ENCODE measurements around the gene REEP1. TPM values are rescaled to one million over a fixed set of nuclear protein-coding genes. Genes with fewer than 3 reads are reported as not detected.
A peak's percentile ranks its signal among the peaks of the same experiment; 100 is the strongest.

REEP1 gene
- total and polyA plus RNA-seq, 2 donors, result 0.38 to 1.3 TPM

- Histone ChIP-seq H3K4me1 (ENCODE audit: control insufficient read depth in 2 of 2, insufficient read depth in 2 of 2, low read length in 2 of 2) (no peaks in the 10 kb centered on the region), H3K9me3 (ENCODE audit: control insufficient read depth in 2 of 2, insufficient read depth in 1 of 2, low read length in 1 of 2) (no peaks in the 10 kb centered on the region)
- WGBS, result 96% methylated on average over 3 of the region's 3 CpGs
These were observed 33.0 kb downstream of the REEP1 start for GRCh38 chr2:86304416-86304815.

DNA sequence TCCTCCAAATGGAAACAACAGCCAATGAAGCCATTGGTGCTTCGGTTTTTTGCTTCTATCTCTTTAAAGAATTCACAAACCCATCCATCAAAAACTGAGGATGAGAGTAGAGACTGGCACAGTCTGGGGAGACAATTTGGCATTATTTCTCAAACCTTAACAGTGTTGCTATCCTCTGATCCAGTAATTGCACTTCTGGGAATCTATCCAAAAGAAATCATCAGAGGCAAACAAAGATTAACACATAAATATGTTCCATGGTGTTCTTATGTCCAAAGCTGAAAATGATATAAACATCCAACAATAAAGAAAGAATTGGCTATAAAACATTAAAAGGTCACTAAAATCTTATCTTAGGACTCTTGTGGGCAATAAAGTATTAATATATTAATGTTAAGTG, 35.1 kb downstream of the REEP1 start:
- H3K4me1 ChIP-seq (ENCODE audit: control insufficient read depth in 2 of 2, insufficient read depth in 2 of 2, low read length in 2 of 2), result no peaks in the 10 kb centered on the region
- no peaks in the 10 kb centered on the region for H3K9me3 ChIP-seq (ENCODE audit: control insufficient read depth in 2 of 2, insufficient read depth in 1 of 2, low read length in 1 of 2)
- no peak for DNase-seq (ENCODE audit: low read depth in 6 of 9, low spot score in 9 of 9)
- H3K4me3 ChIP-seq (ENCODE audit: low read length in 2 of 2), result no peak overlapping the region
- 90% methylated on average over 1 of the region's 1 CpG for WGBS
- H3K27ac ChIP-seq (ENCODE audit: low read depth in 1 of 2, low read length in 1 of 2), result no peak overlapping the region
- H3K36me3 ChIP-seq (ENCODE audit: control insufficient read depth in 2 of 2, insufficient read depth in 2 of 2, low read length in 1 of 2), result no peaks in the 10 kb centered on the region
- H3K27me3 ChIP-seq (ENCODE audit: control insufficient read depth in 2 of 2, insufficient read depth in 1 of 2, low read length in 1 of 2), result peaks cover 0 to 44% of the 10 kb centered on the region in 2 donors

More at GRCh38 chr2:86304416-86304815, 33.0 kb downstream of the REEP1 start:
- Histone ChIP-seq H3K27me3 (ENCODE audit: control insufficient read depth in 2 of 2, insufficient read depth in 1 of 2, low read length in 1 of 2) (peaks cover 0 to 34% of the 10 kb centered on the region in 2 donors), H3K27ac (ENCODE audit: low read depth in 1 of 2, low read length in 1 of 2) (no peak overlapping the region), H3K4me3 (ENCODE audit: low read length in 2 of 2) (no peak overlapping the region), H3K36me3 (ENCODE audit: control insufficient read depth in 2 of 2, insufficient read depth in 2 of 2, low read length in 1 of 2) (no peaks in the 10 kb centered on the region)
- DNase-seq (ENCODE audit: low read depth in 6 of 9, low spot score in 9 of 9), result no peak

DNA sequence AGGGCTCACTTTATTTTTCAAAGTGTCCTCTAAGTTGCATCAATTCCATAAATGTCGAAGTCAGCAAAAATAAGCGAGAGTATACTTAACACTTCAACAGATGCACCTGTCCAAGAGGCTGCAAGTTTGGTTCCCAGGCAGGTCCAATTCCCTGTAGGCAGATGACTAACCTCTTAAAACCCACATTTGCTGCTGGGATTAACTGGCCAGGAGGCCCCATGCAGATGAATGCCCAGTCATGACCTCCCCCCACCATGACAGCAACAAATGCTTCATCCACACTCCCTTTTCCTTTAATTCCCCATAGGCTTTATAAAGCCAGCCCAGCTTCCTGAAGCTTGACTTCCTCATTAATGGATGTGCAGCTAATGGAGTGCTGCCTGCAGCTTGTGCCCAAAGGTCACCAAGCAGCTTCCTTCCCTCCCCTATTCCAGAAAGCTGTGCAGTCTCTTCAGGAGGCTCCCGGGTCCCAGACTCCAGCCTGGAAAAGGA, 35.7 kb downstream of the REEP1 start:
- Histone ChIP-seq H3K4me1 (ENCODE audit: control insufficient read depth in 2 of 2, insufficient read depth in 2 of 2, low read length in 2 of 2) (no peaks in the 10 kb centered on the region), H3K9me3 (ENCODE audit: control insufficient read depth in 2 of 2, insufficient read depth in 1 of 2, low read length in 1 of 2) (no peaks in the 10 kb centered on the region), H3K27me3 (ENCODE audit: control insufficient read depth in 2 of 2, insufficient read depth in 1 of 2, low read length in 1 of 2) (peaks cover 0 to 44% of the 10 kb centered on the region in 2 donors), H3K36me3 (ENCODE audit: control insufficient read depth in 2 of 2, insufficient read depth in 2 of 2, low read length in 1 of 2) (no peaks in the 10 kb centered on the region), H3K27ac (ENCODE audit: low read depth in 1 of 2, low read length in 1 of 2) (no peak overlapping the region), H3K4me3 (ENCODE audit: low read length in 2 of 2) (no peak overlapping the region)
- DNase-seq (ENCODE audit: low read depth in 6 of 9, low spot score in 9 of 9), result no peak
- WGBS, result 79% methylated on average over 3 of the region's 3 CpGs

GRCh38 chr2:86301009-86301408, 36.4 kb downstream of the REEP1 start:
- H3K9me3 ChIP-seq (ENCODE audit: control insufficient read depth in 2 of 2, insufficient read depth in 1 of 2, low read length in 1 of 2), result no peaks in the 10 kb centered on the region
- H3K27ac ChIP-seq (ENCODE audit: low read depth in 1 of 2, low read length in 1 of 2), result no peak overlapping the region
- no peaks in the 10 kb centered on the region for H3K4me1 ChIP-seq (ENCODE audit: control insufficient read depth in 2 of 2, insufficient read depth in 2 of 2, low read length in 2 of 2)
- H3K27me3 ChIP-seq (ENCODE audit: control insufficient read depth in 2 of 2, insufficient read depth in 1 of 2, low read length in 1 of 2), result peaks cover 0 to 44% of the 10 kb centered on the region in 2 donors
- WGBS, result 68% methylated on average over 6 of the region's 6 CpGs
- H3K36me3 ChIP-seq (ENCODE audit: control insufficient read depth in 2 of 2, insufficient read depth in 2 of 2, low read length in 1 of 2), result no peaks in the 10 kb centered on the region
- DNase-seq (ENCODE audit: low read depth in 6 of 9, low spot score in 9 of 9), result peak in 1 of 9 donors; percentile 3
- H3K4me3 ChIP-seq (ENCODE audit: low read length in 2 of 2), result no peak overlapping the region

GRCh38 chr2:86300496-86300895, 36.9 kb downstream of the REEP1 start:
- Histone ChIP-seq H3K36me3 (ENCODE audit: control insufficient read depth in 2 of 2, insufficient read depth in 2 of 2, low read length in 1 of 2) (no peaks in the 10 kb centered on the region), H3K4me3 (ENCODE audit: low read length in 2 of 2) (no peak overlapping the region), H3K9me3 (ENCODE audit: control insufficient read depth in 2 of 2, insufficient read depth in 1 of 2, low read length in 1 of 2) (no peaks in the 10 kb centered on the region), H3K27me3 (ENCODE audit: control insufficient read depth in 2 of 2, insufficient read depth in 1 of 2, low read length in 1 of 2) (peaks cover 0 to 42% of the 10 kb centered on the region in 2 donors), H3K4me1 (ENCODE audit: control insufficient read depth in 2 of 2, insufficient read depth in 2 of 2, low read length in 2 of 2) (no peaks in the 10 kb centered on the region), H3K27ac (ENCODE audit: low read depth in 1 of 2, low read length in 1 of 2) (no peak overlapping the region)
- 87% methylated on average over 3 of the region's 3 CpGs for WGBS
- no peak for DNase-seq (ENCODE audit: low read depth in 6 of 9, low spot score in 9 of 9)

DNA sequence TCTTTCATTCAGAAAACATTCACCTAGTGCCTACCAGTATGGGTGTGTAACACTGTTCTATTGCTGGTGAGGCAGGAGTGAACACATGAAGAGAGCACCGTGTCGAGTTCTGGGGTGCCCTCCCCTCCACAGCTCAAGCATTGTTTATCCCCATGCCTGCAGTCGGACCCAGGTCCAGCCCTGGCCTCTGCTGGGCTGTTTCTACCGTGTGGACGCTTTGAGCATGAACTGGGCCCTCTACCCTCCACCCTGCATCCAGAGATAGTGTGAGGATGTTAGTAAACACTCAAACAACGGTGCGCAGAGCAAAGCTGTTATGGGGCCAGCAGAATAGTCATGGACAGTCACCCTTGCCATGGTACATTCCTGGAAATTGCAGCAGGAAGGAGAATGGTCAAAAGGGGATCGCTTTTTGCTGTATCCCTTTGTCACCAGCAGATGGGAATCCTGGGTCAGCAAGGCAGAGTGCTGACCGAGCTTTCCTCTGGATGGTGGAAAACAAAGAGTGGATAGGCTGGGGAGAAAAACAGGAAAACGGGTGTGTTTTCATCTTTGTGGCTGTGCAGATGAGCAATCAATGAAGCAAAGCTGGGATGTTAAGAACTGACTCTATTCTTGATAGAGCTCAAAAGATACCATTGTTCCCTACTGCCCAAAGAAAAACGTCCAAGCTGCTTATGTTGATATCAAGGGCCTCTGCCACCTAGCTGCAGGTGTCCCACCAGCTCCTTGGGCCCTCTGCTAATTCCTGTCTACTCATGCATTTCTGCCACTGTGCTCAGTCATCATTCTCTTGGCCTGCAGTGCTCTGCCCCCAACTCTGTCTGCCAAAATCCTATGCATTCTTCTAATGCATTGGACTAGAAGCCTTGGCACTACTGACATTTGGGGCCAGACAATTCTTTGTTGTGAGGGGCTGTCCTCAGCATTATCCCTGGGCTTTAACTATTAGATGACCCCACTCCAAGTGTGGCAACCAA, 38.7 kb downstream of the REEP1 start:
- whole genome bisulfite sequencing, result 79% methylated on average over 11 of the region's 11 CpGs
- Histone ChIP-seq H3K4me3 (ENCODE audit: low read length in 2 of 2) (no peak overlapping the region), H3K4me1 (ENCODE audit: control insufficient read depth in 2 of 2, insufficient read depth in 2 of 2, low read length in 2 of 2) (no peaks in the 10 kb centered on the region), H3K9me3 (ENCODE audit: control insufficient read depth in 2 of 2, insufficient read depth in 1 of 2, low read length in 1 of 2) (no peaks in the 10 kb centered on the region), H3K27me3 (ENCODE audit: control insufficient read depth in 2 of 2, insufficient read depth in 1 of 2, low read length in 1 of 2) (peaks cover 0 to 36% of the 10 kb centered on the region in 2 donors), H3K27ac (ENCODE audit: low read depth in 1 of 2, low read length in 1 of 2) (no peak overlapping the region), H3K36me3 (ENCODE audit: control insufficient read depth in 2 of 2, insufficient read depth in 2 of 2, low read length in 1 of 2) (no peaks in the 10 kb centered on the region)
- no peak for DNase-seq (ENCODE audit: low read depth in 6 of 9, low spot score in 9 of 9)

DNA sequence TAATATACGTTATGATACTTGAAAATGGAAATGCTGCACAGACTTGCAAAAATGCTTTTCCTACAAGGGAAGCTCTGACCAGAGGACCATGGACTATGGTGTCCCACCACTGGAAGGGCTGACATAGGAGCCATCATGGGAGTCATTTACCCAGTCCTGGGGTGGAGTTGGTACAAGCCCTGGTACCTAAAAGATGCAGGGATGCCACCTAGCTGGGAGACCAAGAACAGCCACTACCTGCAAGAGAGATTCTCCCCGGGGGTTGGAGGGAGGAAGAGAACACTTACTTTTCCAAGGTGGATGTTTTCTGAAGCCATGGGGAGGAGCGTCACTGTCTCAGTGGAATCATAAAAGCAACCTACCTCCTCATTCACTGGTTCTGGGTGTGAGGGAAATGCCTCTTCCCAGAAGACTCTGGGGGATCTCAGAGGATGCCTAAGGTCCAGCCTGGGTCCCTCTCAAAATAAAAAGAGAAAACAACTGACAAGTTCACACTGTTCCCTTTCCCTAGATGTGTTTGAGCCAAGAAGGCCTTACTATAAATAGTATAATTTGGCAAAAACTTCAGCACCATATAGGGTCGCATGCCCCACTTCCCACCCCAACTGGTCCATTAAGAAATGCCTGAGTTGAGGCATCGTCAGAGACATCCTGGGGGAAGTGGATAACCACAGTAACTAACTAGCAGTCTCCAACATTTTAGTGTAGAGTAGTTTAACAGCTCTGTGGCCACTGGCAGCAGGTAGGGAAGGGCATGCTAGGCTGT, 39.9 kb downstream of the REEP1 start:
- DNase-seq (ENCODE audit: low read depth in 6 of 9, low spot score in 9 of 9), result no peak
- H3K4me1 ChIP-seq (ENCODE audit: control insufficient read depth in 2 of 2, insufficient read depth in 2 of 2, low read length in 2 of 2), result no peaks in the 10 kb centered on the region
- H3K27ac ChIP-seq (ENCODE audit: low read depth in 1 of 2, low read length in 1 of 2), result no peak overlapping the region
- 72% methylated on average over 5 of the region's 5 CpGs for WGBS
- H3K9me3 ChIP-seq (ENCODE audit: control insufficient read depth in 2 of 2, insufficient read depth in 1 of 2, low read length in 1 of 2), result no peaks in the 10 kb centered on the region
- peaks cover 0 to 35% of the 10 kb centered on the region in 2 donors for H3K27me3 ChIP-seq (ENCODE audit: control insufficient read depth in 2 of 2, insufficient read depth in 1 of 2, low read length in 1 of 2)
- no peaks in the 10 kb centered on the region for H3K36me3 ChIP-seq (ENCODE audit: control insufficient read depth in 2 of 2, insufficient read depth in 2 of 2, low read length in 1 of 2)
- no peak overlapping the region for H3K4me3 ChIP-seq (ENCODE audit: low read length in 2 of 2)

GRCh38 chr2:86296947-86297346, 40.5 kb downstream of the REEP1 start:
- Histone ChIP-seq H3K27me3 (ENCODE audit: control insufficient read depth in 2 of 2, insufficient read depth in 1 of 2, low read length in 1 of 2) (peaks cover 0 to 36% of the 10 kb centered on the region in 2 donors), H3K36me3 (ENCODE audit: control insufficient read depth in 2 of 2, insufficient read depth in 2 of 2, low read length in 1 of 2) (no peaks in the 10 kb centered on the region), H3K9me3 (ENCODE audit: control insufficient read depth in 2 of 2, insufficient read depth in 1 of 2, low read length in 1 of 2) (no peaks in the 10 kb centered on the region), H3K4me3 (ENCODE audit: low read length in 2 of 2) (no peak overlapping the region), H3K4me1 (ENCODE audit: control insufficient read depth in 2 of 2, insufficient read depth in 2 of 2, low read length in 2 of 2) (no peaks in the 10 kb centered on the region), H3K27ac (ENCODE audit: low read depth in 1 of 2, low read length in 1 of 2) (no peak overlapping the region)
- DNase-seq (ENCODE audit: low read depth in 6 of 9, low spot score in 9 of 9), result no peak
- 95% methylated on average over 6 of the region's 6 CpGs for WGBS

DNA sequence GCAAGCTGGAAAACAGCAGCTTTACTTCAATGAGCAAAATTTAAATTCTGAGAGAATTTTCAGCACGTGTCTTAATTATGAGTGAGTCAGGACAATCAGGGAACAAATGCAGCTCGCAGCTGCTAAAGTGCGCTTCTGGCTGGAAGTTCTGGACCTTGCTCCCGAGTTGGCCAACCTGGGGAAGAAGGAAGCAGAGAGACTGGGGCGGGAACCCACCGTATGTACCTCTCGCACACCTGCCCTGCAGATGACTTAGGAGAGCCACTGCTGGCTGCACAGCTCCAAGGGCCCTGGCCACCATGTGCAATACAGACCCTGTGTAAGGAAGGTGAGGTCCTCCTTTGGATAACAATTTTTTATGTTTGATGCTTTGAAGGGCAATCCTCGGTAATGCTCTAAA, 42.4 kb downstream of the REEP1 start:
- no peaks in the 10 kb centered on the region for H3K9me3 ChIP-seq (ENCODE audit: control insufficient read depth in 2 of 2, insufficient read depth in 1 of 2, low read length in 1 of 2)
- no peak overlapping the region for H3K4me3 ChIP-seq (ENCODE audit: low read length in 2 of 2)
- DNase-seq (ENCODE audit: low read depth in 6 of 9, low spot score in 9 of 9), result no peak
- no peak overlapping the region for H3K27ac ChIP-seq (ENCODE audit: low read depth in 1 of 2, low read length in 1 of 2)
- no peaks in the 10 kb centered on the region for H3K36me3 ChIP-seq (ENCODE audit: control insufficient read depth in 2 of 2, insufficient read depth in 2 of 2, low read length in 1 of 2)
- peaks cover 0 to 19% of the 10 kb centered on the region in 2 donors for H3K27me3 ChIP-seq (ENCODE audit: control insufficient read depth in 2 of 2, insufficient read depth in 1 of 2, low read length in 1 of 2)
- H3K4me1 ChIP-seq (ENCODE audit: control insufficient read depth in 2 of 2, insufficient read depth in 2 of 2, low read length in 2 of 2), result no peaks in the 10 kb centered on the region
- 92% methylated on average over 8 of the region's 8 CpGs for WGBS
